Ovary (tissue), 9 donors: ENCODE measurements around the gene PTPRN2. TPM values are rescaled to one million over a fixed set of nuclear protein-coding genes. Genes with fewer than 3 reads are reported as not detected.

Source experiments
- DNase-seq, 5 donors: peaks; one replicate each; pipeline ENCODE4 v3.0.0-alpha.2; 2019 to 2020
- H3K27ac ChIP-seq, 2 donors: fragments of 200-600 bp; one replicate each; pipeline versions ENCODE4 v1.5.1 to v1.8.0; 2019 to 2022
- H3K27me3 ChIP-seq: fragments of 200-600 bp; one replicate; pipeline ENCODE4 v1.8.0; 2022
- H3K36me3 ChIP-seq: fragments of 200-600 bp; sonication (generic); one replicate; pipeline ENCODE4 v1.5.1; 2019
- H3K4me1 ChIP-seq: one replicate; pipeline ENCODE4 v1.8.1; 2013; ENCODE audit warnings: mild to moderate bottlenecking, moderate library complexity; ENCODE audit not compliant: insufficient read depth
- H3K4me3 ChIP-seq: fragments of 200-600 bp; sonication (generic); one replicate; pipeline ENCODE4 v1.5.1; 2017
- H3K9me3 ChIP-seq, 2 donors: fragments of 200-600 bp in 1 of 2; sonication (generic) in 1 of 2; one replicate each; pipeline versions ENCODE4 v1.5.1 to v1.8.1; 2013 to 2019; ENCODE audit warnings: mild to moderate bottlenecking in 1 of 2, moderate library complexity in 1 of 2
- CTCF ChIP-seq, 3 donors: fragments of 450-650 bp in 2 of 3; fragments of 200-600 bp in 1 of 3; IDR thresholded peaks; one replicate each; pipeline versions ENCODE4 v1.5.1 to v1.8.0; 2016 to 2022; ENCODE audit warnings: antibody characterized with exemption in 3 of 3, mild to moderate bottlenecking in 1 of 3
- EP300 ChIP-seq: sonication (generic); formaldehyde crosslinking; IDR thresholded peaks from one replicate; pipeline ENCODE4 v1.6.1; 2017; ENCODE audit warnings: antibody characterized with exemption
- POLR2A ChIP-seq: fragments of 450-650 bp; IDR thresholded peaks from one replicate; pipeline ENCODE4 v1.6.1; 2017; ENCODE audit warnings: antibody characterized with exemption, mild to moderate bottlenecking, moderate library complexity
- WGBS, 3 donors: extraction: QIAGEN DNeasy Blood & Tissue Kit in 1 of 3; methylation state at CpG; one replicate each; pipeline versions ENCODE4 v1.1.5 to v1.1.7; 2013 to 2017; 5-methylcytosine and 5-hydroxymethylcytosine counted together
- intact Hi-C, 4 donors: fragments of 100-400 bp; cut with DNase I; formaldehyde crosslinking; loops; one replicate each; pipeline versions ENCODE4 v1.11.0 to v1.15.1; 2022 to 2023
- polyA plus RNA-seq, 2 donors: library from polyadenylated mRNA; stranded (reverse); fragments of 200-250 nt in 1 of 2; fragments of 350-450 nt in 1 of 2; fragmentation: Illumina TruSeq in 1 of 2; extraction: RNeasy Lipid Tissue Mini Kit (QIAGEN cat#74804) in 1 of 2; gene quantifications; one replicate each; pipeline ENCODE4 v1.2.3, GENCODE V29; 2013 to 2014
- total RNA-seq, 7 donors: library from RNA; depleted of rRNA in 2 of 7; stranded (reverse); fragments of >200 nt in 2 of 7; fragmentation: NEBNext Ultra II Directional in 3 of 7; extraction: Animal tissue kit (Norgen Biotek cat#: 25700) in 3 of 7; gene quantifications; one replicate each; pipeline versions ENCODE4 v1.1.0 to v1.2.4, GENCODE V29; 2016 to 2023
- donor health status: DM: no; HTN: no; CAD: no; lungs with moderate emphysema.
- donor health status: DM: no; HTN: no; CAD: no.
- donor health status: Bipolar disorder and iron deficiency.
- donor health status: DM: yes; HTN: yes; CAD: no.
- donor health status: DM: no; HTN: no; CAD: no.
- donor health status: DM: yes; HTN: yes; CAD: no.

The PTPRN2 gene
- total and polyA plus RNA-seq, 9 donors = 3.5 to 11.1 (median 5.9) TPM

GRCh38 chr7:157650801-157651200 lies 936.8 kb downstream of the PTPRN2 start:
- Histone ChIP-seq H3K27me3 (no peaks in the 10 kb centered on the region), H3K36me3 (no peaks in the 10 kb centered on the region), H3K9me3 (no peaks in the 10 kb centered on the region), H3K4me1 (no peaks in the 10 kb centered on the region), H3K27ac (no peak overlapping the region), H3K4me3 (no peak overlapping the region)
- no peak for TF ChIP-seq POLR2A
- TF ChIP-seq EP300 = no peak
- TF ChIP-seq CTCF (IDR thresholded peaks at IDR 0.05) = no peak
- no peak for DNase-seq
- intact Hi-C loops = no loop called here
- 91 to 96% (median 94%) methylated on average over 19 of the region's 19 CpGs for WGBS, 3 donors

GRCh38 chr7:157650131-157650631 lies 937.4 kb downstream of the PTPRN2 start:
- no peaks in the 10 kb centered on the region for H3K4me1 ChIP-seq
- H3K27ac ChIP-seq = no peak overlapping the region
- H3K36me3 ChIP-seq = no peaks in the 10 kb centered on the region
- H3K9me3 ChIP-seq = no peaks in the 10 kb centered on the region
- intact Hi-C loops = no loop called here
- no peak overlapping the region for H3K4me3 ChIP-seq
- no peaks in the 10 kb centered on the region for H3K27me3 ChIP-seq
- TF ChIP-seq POLR2A (no peak), CTCF (IDR thresholded peaks at IDR 0.05) (no peak), EP300 (no peak)
- no peak for DNase-seq
- WGBS, 3 donors = 87 to 92% (median 92%) methylated on average over 22 to 25 of the region's 25 CpGs

GRCh38 chr7:157646551-157646950 lies 941.1 kb downstream of the PTPRN2 start:
- H3K36me3 ChIP-seq = no peaks in the 10 kb centered on the region
- no peak overlapping the region for H3K27ac ChIP-seq
- 95 to 96% (median 95%) methylated on average over 13 of the region's 13 CpGs for WGBS, 3 donors
- no peaks in the 10 kb centered on the region for H3K27me3 ChIP-seq
- intact Hi-C loops = no loop called here
- no peak overlapping the region for H3K4me3 ChIP-seq
- H3K9me3 ChIP-seq = no peaks in the 10 kb centered on the region
- no peak for DNase-seq
- TF ChIP-seq POLR2A = no peak
- TF ChIP-seq EP300 = no peak
- TF ChIP-seq CTCF (IDR thresholded peaks at IDR 0.05) = no peak
- no peaks in the 10 kb centered on the region for H3K4me1 ChIP-seq

- Histone ChIP-seq H3K36me3 (no peaks in the 10 kb centered on the region), H3K27ac (no peak overlapping the region), H3K27me3 (no peaks in the 10 kb centered on the region), H3K4me3 (no peak overlapping the region), H3K4me1 (no peaks in the 10 kb centered on the region), H3K9me3 (no peaks in the 10 kb centered on the region)
- 86 to 92% (median 90%) methylated on average over 12 of the region's 12 CpGs for WGBS, 3 donors
- intact Hi-C loops = no loop called here
- no peak for TF ChIP-seq EP300
- no peak for TF ChIP-seq POLR2A
- no peak for TF ChIP-seq CTCF (IDR thresholded peaks at IDR 0.05)
- no peak for DNase-seq
Observed at GRCh38 chr7:157645539-157645938, 942.1 kb downstream of the PTPRN2 start.
